NCI-H146 (cell line): ENCODE data around the gene KIAA1671.
A peak's percentile ranks its signal among the peaks of the same experiment; 100 is the strongest.

Experiments
- DNase-seq: peaks from one replicate; lab custom pipeline; 2025; lab: John Stamatoyannopoulos, UW

Gene KIAA1671

GRCh38 chr22:24981656-24982055 is 29.1 kb downstream of the KIAA1671 start:
- DNase-seq, result no peak

DNA sequence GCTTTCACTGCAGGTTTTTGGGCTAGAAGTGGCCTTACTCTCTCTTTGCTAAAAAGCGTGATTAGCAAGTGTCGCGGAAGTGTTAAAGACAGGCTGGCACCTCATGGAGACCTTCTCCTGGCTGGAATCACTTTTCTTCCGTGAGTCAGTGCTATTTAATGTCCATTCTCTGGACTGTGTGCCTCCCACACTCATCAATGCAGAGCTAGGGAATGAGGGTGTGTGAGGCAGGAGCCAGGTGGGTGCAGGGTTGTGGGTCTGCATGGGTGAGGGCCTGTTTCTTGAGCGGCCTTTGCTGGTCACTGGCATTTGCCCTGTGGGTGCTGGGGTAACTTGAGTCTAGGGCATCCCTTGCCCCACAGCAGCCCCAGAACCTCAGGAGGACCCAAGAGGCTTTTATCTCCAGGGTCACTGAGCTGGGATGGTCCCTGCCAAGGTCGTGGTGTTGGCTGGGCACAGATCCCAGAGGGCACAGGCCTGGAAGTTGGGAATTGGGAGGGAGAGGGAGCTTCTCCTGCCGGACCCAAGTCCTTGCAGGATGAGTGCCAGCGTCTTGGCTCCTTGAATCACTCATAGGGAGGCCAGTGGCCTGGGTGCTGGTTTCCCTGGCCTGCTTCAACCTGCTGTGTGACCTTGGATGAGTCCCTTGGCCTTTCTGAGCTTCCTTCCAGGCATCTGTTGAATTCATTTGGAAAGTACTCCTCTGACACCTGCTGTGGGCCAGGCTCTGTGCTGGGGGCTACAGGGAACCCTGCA is 30.0 kb downstream of the KIAA1671 start:
- DNase-seq, result no peak

- no peak for DNase-seq
Observed at GRCh38 chr22:24983151-24983550, 30.6 kb downstream of the KIAA1671 start.

GRCh38 chr22:24984122-24984521 is 31.6 kb downstream of the KIAA1671 start:
- DNase-seq, result no peak

GRCh38 chr22:24985826-24986214 is 33.3 kb downstream of the KIAA1671 start:
- no peak for DNase-seq

- no peak for DNase-seq
Observed at GRCh38 chr22:24986816-24987215, 34.3 kb downstream of the KIAA1671 start.

DNA sequence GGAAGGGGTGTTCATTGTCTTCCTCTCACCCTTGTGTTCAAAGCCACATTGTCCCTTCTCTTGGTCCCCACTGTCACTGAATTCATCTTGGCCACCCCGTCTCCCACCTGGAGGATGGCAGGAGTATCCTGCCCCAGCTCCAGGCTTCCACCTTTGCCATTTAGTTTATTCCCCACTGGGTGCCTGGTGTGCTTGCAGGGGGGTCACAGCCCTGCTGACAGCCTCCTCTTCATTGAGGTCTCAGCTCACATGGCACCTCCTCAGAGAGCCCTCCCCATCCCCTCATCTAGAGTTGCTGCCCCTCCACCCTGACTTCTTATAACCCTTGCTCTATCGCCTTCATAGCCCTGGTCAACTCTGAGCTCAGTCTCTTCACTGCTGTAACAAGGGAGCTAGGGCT is 36.6 kb downstream of the KIAA1671 start:
- no peak for DNase-seq

GRCh38 chr22:24989541-24989951 is 37.0 kb downstream of the KIAA1671 start:
- DNase-seq, result no peak

- no peak for DNase-seq
Observed at GRCh38 chr22:24990344-24990905, 37.9 kb downstream of the KIAA1671 start.

- no peak for DNase-seq
Observed at GRCh38 chr22:24992946-24993345, 40.4 kb downstream of the KIAA1671 start.

GRCh38 chr22:24994070-24994763 is 41.7 kb downstream of the KIAA1671 start:
- peak; percentile 45 for DNase-seq

GRCh38 chr22:24995649-24996180 is 43.2 kb downstream of the KIAA1671 start:
- DNase-seq, result no peak

DNA sequence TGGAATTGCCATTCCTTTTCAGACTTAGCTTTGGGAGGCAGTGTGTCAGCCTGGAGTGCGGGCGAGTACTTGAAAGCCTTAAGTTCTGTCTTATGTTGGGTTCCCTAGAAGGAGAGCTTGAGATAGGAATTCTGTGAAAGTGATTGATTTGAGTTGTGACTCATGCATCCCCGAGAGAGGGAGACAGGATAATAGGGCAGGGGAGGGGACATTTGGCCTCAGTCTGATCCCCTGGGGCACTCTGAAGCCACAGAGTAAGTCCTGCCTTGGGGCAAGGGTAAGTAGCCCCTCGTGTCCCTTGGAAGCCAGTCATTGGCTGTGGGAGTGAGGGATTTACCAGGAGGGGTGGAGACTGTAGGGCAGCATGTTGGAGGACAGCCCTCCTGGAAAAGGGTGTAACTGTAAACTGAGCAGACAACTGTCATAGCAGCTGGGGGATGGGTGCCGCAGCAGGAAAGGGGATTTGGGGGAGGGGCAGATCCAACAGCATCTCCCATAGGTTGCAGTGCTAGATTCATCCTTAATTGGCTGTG is 44.0 kb downstream of the KIAA1671 start:
- DNase-seq, result peak; percentile 27

GRCh38 chr22:24997023-24997422 is 44.5 kb downstream of the KIAA1671 start:
- DNase-seq, result no peak

GRCh38 chr22:25000686-25001085 is 48.2 kb downstream of the KIAA1671 start:
- no peak for DNase-seq

- no peak for DNase-seq
Observed at GRCh38 chr22:25002241-25002985, 49.9 kb downstream of the KIAA1671 start.

DNA sequence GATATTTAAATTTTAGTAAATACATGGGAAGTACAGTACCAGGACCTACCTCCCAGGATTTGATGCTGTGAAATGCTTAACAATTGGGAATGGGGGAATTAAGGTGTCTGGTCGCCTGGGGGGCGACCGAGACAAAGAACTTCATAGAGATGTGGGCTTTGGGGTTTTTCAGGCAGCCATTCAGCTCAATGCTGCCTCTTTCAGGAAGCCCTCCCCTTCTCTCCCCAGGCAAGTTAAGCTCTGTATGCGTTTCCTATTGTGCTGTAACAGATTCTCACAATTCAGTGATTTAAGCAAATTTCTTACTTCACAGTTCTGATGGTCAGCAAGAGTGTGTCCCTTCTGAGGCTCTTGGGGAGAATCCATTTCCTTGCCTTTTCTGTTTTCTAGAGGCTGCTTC is 53.8 kb downstream of the KIAA1671 start:
- no peak for DNase-seq

DNA sequence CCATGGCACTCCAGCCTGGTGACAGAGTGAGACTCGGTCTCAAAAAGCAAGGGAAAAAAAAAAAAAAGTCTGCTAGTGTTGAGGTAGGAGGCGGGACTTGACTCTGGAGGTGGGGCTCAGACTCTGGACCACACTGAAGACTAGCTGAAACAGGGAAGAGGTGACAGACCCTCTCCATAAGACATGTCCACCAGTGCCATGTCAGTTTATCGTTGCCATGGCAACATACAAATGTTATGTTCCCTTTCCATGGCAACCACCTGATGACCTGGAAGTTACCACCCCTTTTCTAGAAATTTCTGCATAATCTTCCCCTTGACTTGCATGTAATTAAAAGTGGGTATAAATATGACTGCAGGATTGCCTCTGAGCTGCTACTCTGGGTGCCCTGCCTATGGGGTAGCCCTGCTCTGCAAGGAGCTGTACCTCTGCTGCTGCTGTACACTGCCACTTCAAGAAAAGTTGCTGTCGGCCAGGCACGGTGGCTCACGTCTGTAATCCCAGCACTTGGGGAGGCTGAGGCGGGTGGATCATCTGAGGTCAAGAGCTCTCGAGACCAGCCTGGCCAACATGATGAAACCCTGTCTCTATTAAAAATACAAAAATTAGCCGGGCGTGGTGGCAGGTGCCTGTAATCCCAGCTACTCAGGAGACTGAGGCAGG is 55.1 kb downstream of the KIAA1671 start:
- no peak for DNase-seq

DNA sequence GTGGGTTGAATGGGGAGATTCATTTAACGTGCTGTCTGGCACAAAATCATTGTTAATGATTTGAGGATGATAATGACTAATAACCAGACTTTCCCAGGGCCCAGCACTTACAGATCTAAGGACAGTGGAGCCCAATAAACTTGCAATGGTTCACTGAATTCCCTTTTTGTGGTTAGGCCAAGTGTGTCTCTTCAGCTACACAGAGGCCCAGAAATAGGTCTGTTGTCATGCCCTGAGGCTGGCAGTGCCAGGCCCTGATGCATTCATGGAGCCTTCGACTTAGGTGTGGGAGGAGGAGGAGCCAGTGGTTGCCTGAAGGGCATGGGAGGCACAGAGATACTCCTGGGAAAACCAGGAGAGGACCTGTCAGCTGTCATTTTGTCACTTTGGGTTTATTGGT is 56.1 kb downstream of the KIAA1671 start:
- DNase-seq, result no peak

DNA sequence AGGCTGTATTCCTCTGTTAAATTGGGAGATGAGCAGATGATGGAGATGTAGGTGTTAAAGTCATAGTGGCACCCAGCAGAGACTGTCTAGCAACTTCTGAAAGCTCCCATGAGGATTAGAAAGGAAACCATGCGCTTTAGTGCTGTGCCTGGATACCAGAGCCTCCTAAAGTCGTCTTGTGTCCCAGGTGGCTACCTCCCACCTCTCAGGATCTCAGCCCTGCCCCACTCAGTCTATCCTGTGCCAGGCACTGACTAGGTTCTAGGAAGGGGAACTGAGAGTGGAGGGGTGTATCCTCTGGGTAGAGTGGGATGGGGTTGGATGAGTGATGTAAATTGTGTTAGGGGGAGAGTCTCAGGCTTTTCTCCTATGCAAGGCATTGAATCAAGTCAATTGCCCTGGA is 60.2 kb downstream of the KIAA1671 start:
- DNase-seq, result no peak

DNA sequence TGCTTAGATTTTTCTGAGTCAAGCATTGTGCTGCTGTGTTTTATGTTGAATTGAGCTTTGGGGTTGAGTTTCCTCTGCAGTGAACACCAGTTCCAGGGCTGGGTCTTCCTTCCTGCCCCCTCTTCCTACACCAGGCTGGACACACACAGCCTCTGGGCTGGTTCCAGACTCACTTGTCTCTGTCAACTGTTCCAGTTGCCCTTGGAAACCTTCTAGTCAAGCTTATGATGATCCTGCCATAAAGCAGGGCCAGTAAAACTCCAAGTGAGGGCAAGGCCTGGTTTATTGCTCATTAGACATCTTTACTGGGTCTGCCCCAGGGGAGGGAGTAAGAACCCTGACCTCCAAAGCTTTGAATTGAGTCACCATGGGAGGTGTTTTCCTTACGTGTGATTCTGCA is 61.1 kb downstream of the KIAA1671 start:
- no peak for DNase-seq
